ENCODE data around the gene TNS3. TPM values are rescaled to one million over a fixed set of nuclear protein-coding genes. Genes with fewer than 3 reads are reported as not detected.

The TNS3 gene
- total and polyA plus RNA-seq, 2 of the 13 experiments (the other 11 are each of a cell fraction or from before 2014, with no cell fraction given) = 52.9 to 55.7 TPM

DNA sequence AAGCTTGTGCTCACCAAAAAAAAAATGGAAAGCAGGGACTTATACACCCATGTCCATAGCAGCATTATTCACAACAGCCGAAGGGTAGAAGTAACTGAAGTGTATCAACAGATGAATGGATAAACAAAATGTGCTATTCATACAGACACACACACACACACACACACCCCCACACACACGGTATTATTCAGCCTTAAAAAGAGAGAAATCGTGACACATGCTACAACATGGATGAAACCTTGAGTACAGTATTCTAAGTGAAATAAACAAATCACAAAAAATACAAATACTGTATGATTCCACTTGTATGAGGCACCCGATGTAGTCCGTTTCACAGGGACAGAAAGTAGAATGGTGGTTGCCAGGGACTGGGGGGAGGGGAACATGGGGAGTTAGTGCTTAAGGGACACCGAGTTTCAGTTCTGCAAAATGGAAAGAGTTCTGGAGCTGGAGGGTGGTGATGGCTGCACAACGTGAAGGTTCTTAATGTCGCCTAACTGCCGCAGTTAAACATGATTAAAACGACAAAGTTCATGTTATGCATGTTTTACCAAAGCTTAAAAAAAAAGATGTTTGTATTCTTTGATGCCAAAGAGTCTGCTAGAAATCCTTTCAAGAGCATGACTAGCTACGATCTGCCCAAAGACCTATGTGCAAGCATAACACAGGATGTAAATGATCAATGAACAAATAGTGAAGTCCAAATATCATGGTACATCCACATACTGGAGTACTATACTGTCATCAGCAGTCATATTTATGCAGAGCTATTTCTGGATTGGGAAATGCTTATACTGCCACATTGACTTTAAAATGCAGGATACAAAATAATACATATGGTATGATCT is 7.2 kb downstream of the TNS3 start (continued):
- TF ChIP-seq, protein P1, sequence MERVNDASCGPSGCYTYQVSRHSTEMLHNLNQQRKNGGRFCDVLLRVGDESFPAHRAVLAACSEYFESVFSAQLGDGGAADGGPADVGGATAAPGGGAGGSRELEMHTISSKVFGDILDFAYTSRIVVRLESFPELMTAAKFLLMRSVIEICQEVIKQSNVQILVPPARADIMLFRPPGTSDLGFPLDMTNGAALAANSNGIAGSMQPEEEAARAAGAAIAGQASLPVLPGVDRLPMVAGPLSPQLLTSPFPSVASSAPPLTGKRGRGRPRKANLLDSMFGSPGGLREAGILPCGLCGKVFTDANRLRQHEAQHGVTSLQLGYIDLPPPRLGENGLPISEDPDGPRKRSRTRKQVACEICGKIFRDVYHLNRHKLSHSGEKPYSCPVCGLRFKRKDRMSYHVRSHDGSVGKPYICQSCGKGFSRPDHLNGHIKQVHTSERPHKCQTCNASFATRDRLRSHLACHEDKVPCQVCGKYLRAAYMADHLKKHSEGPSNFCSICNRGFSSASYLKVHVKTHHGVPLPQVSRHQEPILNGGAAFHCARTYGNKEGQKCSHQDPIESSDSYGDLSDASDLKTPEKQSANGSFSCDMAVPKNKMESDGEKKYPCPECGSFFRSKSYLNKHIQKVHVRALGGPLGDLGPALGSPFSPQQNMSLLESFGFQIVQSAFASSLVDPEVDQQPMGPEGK (CRISPR knock-in tag; IDR thresholded peaks at IDR 0.05) = peak; percentile 27; the same call in 1 of the 2 replicates
- TF ChIP-seq, protein P2, sequence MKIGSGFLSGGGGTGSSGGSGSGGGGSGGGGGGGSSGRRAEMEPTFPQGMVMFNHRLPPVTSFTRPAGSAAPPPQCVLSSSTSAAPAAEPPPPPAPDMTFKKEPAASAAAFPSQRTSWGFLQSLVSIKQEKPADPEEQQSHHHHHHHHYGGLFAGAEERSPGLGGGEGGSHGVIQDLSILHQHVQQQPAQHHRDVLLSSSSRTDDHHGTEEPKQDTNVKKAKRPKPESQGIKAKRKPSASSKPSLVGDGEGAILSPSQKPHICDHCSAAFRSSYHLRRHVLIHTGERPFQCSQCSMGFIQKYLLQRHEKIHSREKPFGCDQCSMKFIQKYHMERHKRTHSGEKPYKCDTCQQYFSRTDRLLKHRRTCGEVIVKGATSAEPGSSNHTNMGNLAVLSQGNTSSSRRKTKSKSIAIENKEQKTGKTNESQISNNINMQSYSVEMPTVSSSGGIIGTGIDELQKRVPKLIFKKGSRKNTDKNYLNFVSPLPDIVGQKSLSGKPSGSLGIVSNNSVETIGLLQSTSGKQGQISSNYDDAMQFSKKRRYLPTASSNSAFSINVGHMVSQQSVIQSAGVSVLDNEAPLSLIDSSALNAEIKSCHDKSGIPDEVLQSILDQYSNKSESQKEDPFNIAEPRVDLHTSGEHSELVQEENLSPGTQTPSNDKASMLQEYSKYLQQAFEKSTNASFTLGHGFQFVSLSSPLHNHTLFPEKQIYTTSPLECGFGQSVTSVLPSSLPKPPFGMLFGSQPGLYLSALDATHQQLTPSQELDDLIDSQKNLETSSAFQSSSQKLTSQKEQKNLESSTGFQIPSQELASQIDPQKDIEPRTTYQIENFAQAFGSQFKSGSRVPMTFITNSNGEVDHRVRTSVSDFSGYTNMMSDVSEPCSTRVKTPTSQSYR (CRISPR knock-in tag; IDR thresholded peaks at IDR 0.05; ENCODE audit: borderline replicate concordance) = peak; percentile 44; the same call in 1 of the 2 replicates
- TF ChIP-seq FOXA1 (IDR thresholded peaks at IDR 0.05) (no peak), FOXA1 (CRISPR knock-in tag; IDR thresholded peaks at IDR 0.05) (0 out of 2 replicates have a peak, but pooled peaks have one; percentile 46), ZNF121 (CRISPR knock-in tag; IDR thresholded peaks at IDR 0.05) (0 out of 2 replicates have a peak, but pooled peaks have one; percentile 14)

All from HepG2 (cell line).